Astrocyte (in vitro differentiated cells and primary cell): ENCODE measurements around the gene XCL2.

Experiments
- CTCF ChIP-seq: IDR thresholded peaks from 2 replicates; pipeline ENCODE4 v1.5.1; 2011; ENCODE audit warnings: low read depth, mild to moderate bottlenecking, inconsistent platforms, low read length, moderate library complexity; ENCODE audit not compliant: insufficient read depth
- EZH2 ChIP-seq: IDR thresholded peaks from 2 replicates; pipeline ENCODE4 v1.6.1; 2012; ENCODE audit warnings: mild to moderate bottlenecking, low read length, inconsistent platforms; ENCODE audit not compliant: insufficient read depth

- no peak for TF ChIP-seq EZH2
- no peak for TF ChIP-seq CTCF
Observed at GRCh38 chr1:168560370-168560769, 16.6 kb upstream of the XCL2 start.
